ENCODE data around the gene ITPR3.
"Not testable (repeated sequence)": the region's sequence is repeated elsewhere in the genome, so short reads cannot be mapped to it uniquely, and the experiment has no call there.

The ITPR3 gene

GRCh38 chr6:33591424-33592032 is 29.6 kb upstream of the ITPR3 start:
- no peak for DNase-seq

- no peak for DNase-seq
These were observed 28.9 kb upstream of the ITPR3 start for GRCh38 chr6:33592280-33592594.

GRCh38 chr6:33592595-33593413 is 28.3 kb upstream of the ITPR3 start:
- no peak for DNase-seq

GRCh38 chr6:33593414-33593727 is 27.8 kb upstream of the ITPR3 start:
- no peak for DNase-seq

- no peak for DNase-seq
These were observed 25.9 kb upstream of the ITPR3 start for GRCh38 chr6:33595001-33595846.

- DNase-seq, result not testable (repeated sequence)
These were observed 24.2 kb upstream of the ITPR3 start for GRCh38 chr6:33596894-33597293.

GRCh38 chr6:33597551-33598322 is 23.4 kb upstream of the ITPR3 start:
- DNase-seq, result no peak

GRCh38 chr6:33599413-33599938 is 21.6 kb upstream of the ITPR3 start:
- DNase-seq, result no peak

- no peak for DNase-seq
These were observed 20.4 kb upstream of the ITPR3 start for GRCh38 chr6:33600761-33601160.

- DNase-seq, result no peak
These were observed 18.9 kb upstream of the ITPR3 start for GRCh38 chr6:33602180-33602579.

GRCh38 chr6:33604941-33605854 is 15.9 kb upstream of the ITPR3 start:
- DNase-seq, result no peak

GRCh38 chr6:33606642-33607041 is 14.5 kb upstream of the ITPR3 start:
- no peak for DNase-seq

- no peak for DNase-seq
These were observed 13.9 kb upstream of the ITPR3 start for GRCh38 chr6:33607126-33607783.

- no peak for DNase-seq
These were observed 13.3 kb upstream of the ITPR3 start for GRCh38 chr6:33607784-33608161.

- no peak for DNase-seq
These were observed 12.1 kb upstream of the ITPR3 start for GRCh38 chr6:33609019-33609418.

- no peak for DNase-seq
These were observed 11.6 kb upstream of the ITPR3 start for GRCh38 chr6:33609528-33609927.

GRCh38 chr6:33610067-33610466 is 11.1 kb upstream of the ITPR3 start:
- DNase-seq, result no peak

GRCh38 chr6:33610779-33611732 is 10.1 kb upstream of the ITPR3 start:
- no peak for DNase-seq

- peak; percentile 56 for DNase-seq
These were observed 7.9 kb upstream of the ITPR3 start for GRCh38 chr6:33613146-33613794.

GRCh38 chr6:33613795-33614168 is 7.3 kb upstream of the ITPR3 start:
- no peak for DNase-seq

All from femur (tissue), 1 donor.